GM19372 (cell line): ENCODE data around the gene SEPTIN10.
"Not testable (repeated sequence)": the region's sequence is repeated elsewhere in the genome, so short reads cannot be mapped to it uniquely, and the experiment has no call there.

ENCODE experiments used
- ATAC-seq: cut with Tn5 transposase; IDR thresholded peaks from one replicate; pipeline ENCODE4 v1.9.1; 2021; ENCODE audit warnings: mild to moderate bottlenecking, low read depth, moderate library complexity; ENCODE audit not compliant: unreplicated experiment

The SEPTIN10 gene

GRCh38 chr2:109635426-109636304 is 21.9 kb upstream of the SEPTIN10 start:
- ATAC-seq = no peak

- ATAC-seq = no peak
Observed at GRCh38 chr2:109633284-109633961, 19.7 kb upstream of the SEPTIN10 start.

- ATAC-seq = no peak
Observed at GRCh38 chr2:109632158-109632789, 18.5 kb upstream of the SEPTIN10 start.

GRCh38 chr2:109631741-109632140 is 18.0 kb upstream of the SEPTIN10 start:
- ATAC-seq = no peak

- ATAC-seq = no peak
Observed at GRCh38 chr2:109630441-109631430, 17.0 kb upstream of the SEPTIN10 start.

- ATAC-seq = no peak
Observed at GRCh38 chr2:109629867-109630266, 16.1 kb upstream of the SEPTIN10 start.

GRCh38 chr2:109628321-109628720 is 14.6 kb upstream of the SEPTIN10 start:
- ATAC-seq = not testable (repeated sequence)

GRCh38 chr2:109624339-109624738 is 10.6 kb upstream of the SEPTIN10 start:
- ATAC-seq = no peak

GRCh38 chr2:109623923-109624322 is 10.2 kb upstream of the SEPTIN10 start:
- no peak for ATAC-seq

GRCh38 chr2:109623297-109623696 is 9.5 kb upstream of the SEPTIN10 start:
- ATAC-seq = no peak

GRCh38 chr2:109619032-109619615 is 5.4 kb upstream of the SEPTIN10 start:
- ATAC-seq = no peak

GRCh38 chr2:109616184-109616583 is 2.4 kb upstream of the SEPTIN10 start:
- ATAC-seq = no peak

GRCh38 chr2:109615637-109616144 is 1.9 kb upstream of the SEPTIN10 start:
- ATAC-seq = no peak

GRCh38 chr2:109614715-109615636 is 1.2 kb upstream of the SEPTIN10 start:
- no peak for ATAC-seq

- ATAC-seq = no peak
Observed at GRCh38 chr2:109613081-109613921, 465 bp downstream of the SEPTIN10 start.

GRCh38 chr2:109611467-109612095 is 2.2 kb downstream of the SEPTIN10 start:
- ATAC-seq = no peak

GRCh38 chr2:109609352-109610024 is 4.3 kb downstream of the SEPTIN10 start:
- ATAC-seq = no peak
